ENCODE results near the gene CENPVL3. TPM values are rescaled to one million over a fixed set of nuclear protein-coding genes. Genes with fewer than 3 reads are reported as not detected.

CENPVL3 gene
- not detected in 2 replicates for total RNA-seq

DNA sequence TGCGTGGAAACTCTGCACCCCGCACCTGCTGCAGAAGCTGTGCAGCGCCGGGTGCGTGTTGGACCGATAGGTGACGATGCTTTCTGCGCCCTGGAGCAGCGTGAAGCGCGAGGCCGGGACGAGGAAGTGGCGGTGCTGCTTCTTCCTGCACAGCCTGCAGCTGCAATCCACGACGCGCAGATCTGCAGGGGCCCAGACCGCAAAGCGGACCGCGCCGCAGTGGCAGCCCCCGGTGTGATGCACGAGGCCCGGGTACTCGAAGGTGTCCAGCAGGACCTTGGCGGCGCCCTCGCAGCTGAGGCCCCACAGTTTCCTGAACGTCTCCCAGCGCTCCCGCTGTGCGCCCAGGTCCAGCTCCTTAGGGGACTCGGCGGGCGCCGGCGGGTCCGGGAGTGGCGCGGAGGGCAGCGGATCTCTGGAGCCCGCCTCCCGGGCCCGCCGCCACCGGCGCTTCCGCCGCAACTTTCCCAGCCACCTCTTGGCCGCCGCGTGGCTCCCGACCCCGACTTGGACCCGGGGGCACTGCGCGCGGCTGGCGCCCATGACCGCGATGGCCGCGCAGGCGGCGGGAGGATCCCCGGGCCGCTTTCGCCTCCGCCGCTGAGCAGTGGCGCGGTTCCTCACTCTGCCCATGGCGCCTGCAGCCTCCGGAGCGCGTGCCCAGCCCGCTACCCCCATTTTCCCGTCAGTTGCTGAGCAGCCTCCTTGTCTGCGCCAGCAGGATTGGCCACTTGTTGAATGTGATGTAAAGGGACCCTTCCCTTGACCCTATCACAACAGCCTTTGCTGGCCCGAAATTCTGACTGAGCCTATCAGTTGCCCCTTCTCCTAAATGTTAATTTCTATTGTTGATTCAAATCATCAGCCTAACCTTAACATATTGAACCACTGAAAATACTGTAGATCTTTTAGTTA is at the start of gene CENPVL3:
Gene CENPVL3, minus strand, starts transcription at position 672 of the 915 bp plus-strand sequence. Its CDS starts 39 bp downstream, at position 633.

Other genes with a start within 250 kb of the CENPVL3 start
- 7.3 and 7.5 TPM in 2 replicates for gene NUDT11, start 122.3 kb downstream of the CENPVL3 start, total RNA-seq
- not detected in 2 replicates for gene CENPVL2, start 63.9 kb upstream of the CENPVL3 start, total RNA-seq
- not detected in 2 replicates for gene CENPVL1, start 91.6 kb upstream of the CENPVL3 start, total RNA-seq
- 5.2 and 8.0 TPM in 2 replicates for gene GSPT2, start 124.5 kb upstream of the CENPVL3 start, total RNA-seq

Data from aortic smooth muscle cell (primary cell).